K562 (cell line): ENCODE results near the gene ABCA13. TPM values are rescaled to one million over a fixed set of nuclear protein-coding genes. Genes with fewer than 3 reads are reported as not detected.

Source experiments
- ATAC-seq: fragments of 200-7000 bp; cut with Tn5 transposase; 3 replicates; pipeline ENCODE4 v1.9.1; 2020; ENCODE audit warnings: moderate library complexity
- BruUV-seq: library from RNA; stranded (reverse); fragments of 400-500 nt; replicated peaks from 2 replicates; lab custom pipeline; 2021; lab: Mats Ljungman, UMichigan
- CTCF ChIA-PET: fragments of 300-600 bp; formaldehyde crosslinking; extraction: SDS; loops from one replicate; lab custom pipeline; 2021; ENCODE audit warnings: low intra/inter-chr PET ratio; lab: Yijun Ruan, JAX
- POLR2A ChIA-PET: fragments of 300-600, 350-650 bp; sonication (Branson Sonifier 250); formaldehyde crosslinking; extraction: SDS; loops from one replicate; lab custom pipeline; 2021; ENCODE audit warnings: antibody characterized with exemption, inconsistent platforms; lab: Yijun Ruan, JAX
- DNase-seq, 4 experiments: peaks; one replicate each; pipeline versions ENCODE4 v3.0.0 to v3.0.0-alpha.2; 2011 to 2018; ENCODE audit warnings: low spot score in 3 of 4, mixed read lengths in 3 of 4; ENCODE audit errors: extremely low read depth in 1 of 4
- FAIRE-seq: peaks from 2 replicates; lab custom pipeline; 2011; peaks lifted over from hg19 to GRCh38; lab: Jason Lieb, UNC
- H2AFZ ChIP-seq: 2 replicates; pipeline ENCODE4 v1.6.0; 2011; ENCODE audit warnings: low read depth, low read length, control low read depth, inconsistent platforms
- H3K27ac ChIP-seq: fragments of 200-600 bp; 3 replicates; pipeline ENCODE4 v1.8.0; 2011; ENCODE audit warnings: low read depth, mild to moderate bottlenecking, control low read depth, inconsistent platforms, low read length, moderate library complexity, mixed read lengths; ENCODE audit errors: extremely low read depth
- H3K27me3 ChIP-seq, 2 experiments: fragments of 300-600 bp in 1 of 2; 2 replicates in 1 of 2; 3 replicates in 1 of 2; pipeline versions ENCODE4 v1.6.0 to v1.8.0; 2011; ENCODE audit warnings: inconsistent platforms in 2 of 2, low read length in 2 of 2, mild to moderate bottlenecking in 1 of 2, mixed read lengths in 1 of 2, moderate library complexity in 1 of 2; ENCODE audit not compliant: control insufficient read depth in 2 of 2, insufficient read depth in 2 of 2
- H3K36me3 ChIP-seq: fragments of 300-600 bp; 3 replicates; pipeline ENCODE4 v1.8.0; 2011; ENCODE audit warnings: mild to moderate bottlenecking, low read length, inconsistent platforms; ENCODE audit not compliant: control insufficient read depth, insufficient read depth
- H3K4me1 ChIP-seq, 2 experiments: fragments of 200-600 bp in 1 of 2; replicated peaks in 1 of 2; 2 replicates in 1 of 2; 3 replicates in 1 of 2; pipeline versions ENCODE4 v1.5.1 to v1.8.0; 2011; ENCODE audit warnings: inconsistent platforms in 2 of 2, low read length in 2 of 2, mild to moderate bottlenecking in 1 of 2, mixed read lengths in 1 of 2, moderate library complexity in 1 of 2; ENCODE audit not compliant: control insufficient read depth in 2 of 2, insufficient read depth in 2 of 2
- H3K4me2 ChIP-seq: 2 replicates; pipeline ENCODE4 v1.6.1; 2011; ENCODE audit warnings: low read length, control low read depth, inconsistent platforms, mixed read lengths; ENCODE audit not compliant: insufficient read depth
- H3K4me3 ChIP-seq: fragments of 200-600 bp; sonication (generic), shearing (Covaris generic); 2 replicates; pipeline ENCODE4 v1.5.1; 2016; ENCODE audit warnings: control low read depth, inconsistent platforms
- H3K79me2 ChIP-seq: fragments of 200-600 bp; 3 replicates; pipeline ENCODE4 v1.8.0; 2011; ENCODE audit warnings: low read length, inconsistent platforms; ENCODE audit not compliant: control insufficient read depth, insufficient read depth
- H3K9ac ChIP-seq, 2 experiments: 2 replicates each; pipeline versions ENCODE4 v1.6.0 to v1.6.1; 2011; ENCODE audit warnings: low read depth in 2 of 2, low read length in 2 of 2, control low read depth in 1 of 2, inconsistent platforms in 1 of 2, mild to moderate bottlenecking in 1 of 2, mixed read lengths in 1 of 2; ENCODE audit not compliant: insufficient read depth in 1 of 2
- H3K9me1 ChIP-seq: one replicate; pipeline ENCODE4 v1.6.0; 2011; ENCODE audit warnings: inconsistent platforms, mild to moderate bottlenecking, low read length, moderate library complexity; ENCODE audit not compliant: control insufficient read depth, insufficient read depth
- H3K9me3 ChIP-seq: replicated peaks from 2 replicates; pipeline ENCODE4 v1.5.1; 2011; ENCODE audit warnings: low read depth, low read length, inconsistent platforms; ENCODE audit not compliant: control insufficient read depth, insufficient read depth
- H4K20me1 ChIP-seq: replicated peaks from 2 replicates; pipeline ENCODE4 v1.6.1; 2011; ENCODE audit warnings: low read length, inconsistent platforms, mixed read lengths; ENCODE audit not compliant: control insufficient read depth, insufficient read depth
- ATF1 ChIP-seq, 2 experiments: fragments of 450-650 bp in 1 of 2; IDR thresholded peaks; 2 replicates each; pipeline ENCODE4 v1.6.1; 2016; ENCODE audit warnings: missing compliant biosample characterization in 1 of 2, missing genetic modification characterization in 1 of 2
- EHMT2 ChIP-seq: fragments of 450-650 bp; IDR thresholded peaks from 2 replicates; pipeline ENCODE4 v1.6.1; 2018; ENCODE audit warnings: antibody characterized with exemption
- EP400 ChIP-seq: fragments of 450-650 bp; IDR thresholded peaks from 2 replicates; pipeline ENCODE4 v1.6.1; 2017; ENCODE audit warnings: antibody characterized with exemption, mild to moderate bottlenecking, moderate library complexity
- HNRNPL ChIP-seq: fragments of 200-400 bp; formaldehyde crosslinking; IDR thresholded peaks from 2 replicates; pipeline ENCODE4 v1.6.1; 2017; ENCODE audit warnings: low read depth, mild to moderate bottlenecking, low read length
- HOXB6 ChIP-seq: fragments of 250-450 bp; sonication (Bioruptor Pico); IDR thresholded peaks from 2 replicates; pipeline ENCODE4 v1.5.1; 2022; ENCODE audit warnings: mild to moderate bottlenecking, borderline replicate concordance
- PTBP1 ChIP-seq: fragments of 200-400 bp; formaldehyde crosslinking; IDR thresholded peaks from 2 replicates; pipeline ENCODE4 v1.6.1; 2017; ENCODE audit warnings: low read depth, low read length
- PYGO2 ChIP-seq: fragments of 450-650 bp; IDR thresholded peaks from 2 replicates; pipeline ENCODE4 v1.6.1; 2016; ENCODE audit warnings: mild to moderate bottlenecking, missing genetic modification characterization, moderate library complexity, missing compliant biosample characterization
- SNIP1 ChIP-seq: fragments of 450-650 bp; IDR thresholded peaks from 2 replicates; pipeline ENCODE4 v1.7.1; 2017; ENCODE audit warnings: low read depth, mild to moderate bottlenecking
- ZFPM2 ChIP-seq: fragments of 250-450 bp; sonication (Bioruptor Pico); IDR thresholded peaks from 2 replicates; pipeline ENCODE4 v1.5.1; 2022; ENCODE audit warnings: mild to moderate bottlenecking
- ZNF561 ChIP-seq: fragments of 450-650 bp; formaldehyde crosslinking; conservative IDR thresholded peaks from 2 replicates; pipeline ENCODE4 v1.4.0; 2020; ENCODE audit warnings: mild to moderate bottlenecking, moderate library complexity
- WGBS: fragments of 100-300 bp; shearing (Covaris generic); methylation state at CpG from one replicate; pipeline ENCODE4 v1.1.6; 2016; ENCODE audit warnings: low coverage, mixed read lengths; ENCODE audit not compliant: insufficient coverage; ENCODE audit errors: missing lambda C conversion rate; 5-methylcytosine and 5-hydroxymethylcytosine counted together
- in situ Hi-C: fragments of 300-500 bp; cut with MboI; formaldehyde crosslinking; loops from 4 replicates; pipeline ENCODE4 v1.15.0; 2018; ENCODE audit warnings: inconsistent platforms, mixed read lengths
- intact Hi-C: fragments of 100-400 bp; cut with micrococcal nuclease; formaldehyde crosslinking; loops from 2 replicates; pipeline ENCODE4 v1.14.2; 2022
- polyA plus RNA-seq, 8 experiments: library from polyadenylated mRNA; depleted of rRNA in 4 of 8; stranded (reverse) in 5 of 8; unstranded in 3 of 8; fragments of >200 nt; fragmentation: Nextera tagmentation in 2 of 8; fragmentation: Illumina TruSeq in 1 of 8; extraction: Ambion mirVana in 2 of 8; extraction: Trizol in 1 of 8; gene quantifications; 2 replicates each; pipeline versions ENCODE4 v1.2.1 to v1.2.3, GENCODE V29; 2011 to 2014; ENCODE audit warnings: inconsistent platforms in 1 of 8, missing spikeins in 1 of 8
- total RNA-seq, 7 experiments: library from RNA; depleted of rRNA in 6 of 7; stranded (reverse); fragments of >200 nt in 6 of 7; fragmentation: Illumina TruSeq in 2 of 7; extraction: Trizol in 2 of 7; gene quantifications; 2 replicates each; pipeline versions ENCODE4 v1.2.1 to v1.2.3, GENCODE V29; 2011 to 2021; ENCODE audit warnings: low replicate concordance in 1 of 7
- TF ChIP-seq, protein P1 (sequence below): IDR thresholded peaks from 3 replicates; pipeline ENCODE4 v1.6.1; 2011; ENCODE audit warnings: borderline replicate concordance, mild to moderate bottlenecking, moderate library complexity; ENCODE audit not compliant: insufficient read length; ENCODE audit errors: extremely low read depth
- TF ChIP-seq, protein P2 (sequence below): sonication (generic); formaldehyde crosslinking; IDR thresholded peaks from 2 replicates; pipeline ENCODE4 v1.9.0; 2022; ENCODE audit warnings: mild to moderate bottlenecking, missing genetic modification reagents

ABCA13 gene
- total and polyA plus RNA-seq, 9 of the 15 experiments (the other 6 are each of a cell fraction or from before 2014, with no cell fraction given): 0.14 to 1.5 (median 0.38) TPM

DNA sequence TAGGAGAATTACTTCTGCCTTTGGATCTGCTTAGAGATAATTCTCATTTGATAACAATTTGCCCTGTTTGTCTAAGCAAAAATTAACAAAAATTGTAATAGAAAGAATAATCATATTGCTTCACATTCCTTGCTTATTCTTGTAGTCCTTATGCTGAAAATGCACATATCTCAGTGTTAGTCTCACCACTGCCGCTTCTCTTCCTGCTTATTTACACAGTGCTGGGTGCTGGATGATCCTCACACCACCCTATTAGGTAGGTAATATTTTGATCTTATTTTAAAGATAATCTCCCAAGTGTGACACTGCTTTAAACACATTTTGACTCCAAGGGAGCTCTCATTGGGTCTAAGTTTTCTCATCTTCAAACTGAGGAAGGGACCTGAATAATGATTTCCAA, 46.0 kb downstream of the ABCA13 start:
- Histone ChIP-seq H3K9me1 (no peaks in the 10 kb centered on the region), H3K4me2 (no peak overlapping the region), H3K27me3 (no peaks in the 10 kb centered on the region), H4K20me1 (no peaks in the 10 kb centered on the region), H3K36me3 (no peaks in the 10 kb centered on the region), H3K9ac (no peak overlapping the region), H3K79me2 (no peaks in the 10 kb centered on the region), H2AFZ (no peak overlapping the region), H3K27ac (no peak overlapping the region), H3K4me3 (no peak overlapping the region), H3K4me1 (no peaks in the 10 kb centered on the region), H3K9me3 (no peaks in the 10 kb centered on the region; the same call in 1 of the 2 replicates)
- no peak for TF ChIP-seq SNIP1
- TF ChIP-seq HOXB6 (CRISPR knock-in tag): no peak
- no peak for TF ChIP-seq ZFPM2 (CRISPR knock-in tag)
- TF ChIP-seq, protein P1, sequence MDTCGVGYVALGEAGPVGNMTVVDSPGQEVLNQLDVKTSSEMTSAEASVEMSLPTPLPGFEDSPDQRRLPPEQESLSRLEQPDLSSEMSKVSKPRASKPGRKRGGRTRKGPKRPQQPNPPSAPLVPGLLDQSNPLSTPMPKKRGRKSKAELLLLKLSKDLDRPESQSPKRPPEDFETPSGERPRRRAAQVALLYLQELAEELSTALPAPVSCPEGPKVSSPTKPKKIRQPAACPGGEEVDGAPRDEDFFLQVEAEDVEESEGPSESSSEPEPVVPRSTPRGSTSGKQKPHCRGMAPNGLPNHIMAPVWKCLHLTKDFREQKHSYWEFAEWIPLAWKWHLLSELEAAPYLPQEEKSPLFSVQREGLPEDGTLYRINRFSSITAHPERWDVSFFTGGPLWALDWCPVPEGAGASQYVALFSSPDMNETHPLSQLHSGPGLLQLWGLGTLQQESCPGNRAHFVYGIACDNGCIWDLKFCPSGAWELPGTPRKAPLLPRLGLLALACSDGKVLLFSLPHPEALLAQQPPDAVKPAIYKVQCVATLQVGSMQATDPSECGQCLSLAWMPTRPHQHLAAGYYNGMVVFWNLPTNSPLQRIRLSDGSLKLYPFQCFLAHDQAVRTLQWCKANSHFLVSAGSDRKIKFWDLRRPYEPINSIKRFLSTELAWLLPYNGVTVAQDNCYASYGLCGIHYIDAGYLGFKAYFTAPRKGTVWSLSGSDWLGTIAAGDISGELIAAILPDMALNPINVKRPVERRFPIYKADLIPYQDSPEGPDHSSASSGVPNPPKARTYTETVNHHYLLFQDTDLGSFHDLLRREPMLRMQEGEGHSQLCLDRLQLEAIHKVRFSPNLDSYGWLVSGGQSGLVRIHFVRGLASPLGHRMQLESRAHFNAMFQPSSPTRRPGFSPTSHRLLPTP: no peak
- TF ChIP-seq, protein P2, sequence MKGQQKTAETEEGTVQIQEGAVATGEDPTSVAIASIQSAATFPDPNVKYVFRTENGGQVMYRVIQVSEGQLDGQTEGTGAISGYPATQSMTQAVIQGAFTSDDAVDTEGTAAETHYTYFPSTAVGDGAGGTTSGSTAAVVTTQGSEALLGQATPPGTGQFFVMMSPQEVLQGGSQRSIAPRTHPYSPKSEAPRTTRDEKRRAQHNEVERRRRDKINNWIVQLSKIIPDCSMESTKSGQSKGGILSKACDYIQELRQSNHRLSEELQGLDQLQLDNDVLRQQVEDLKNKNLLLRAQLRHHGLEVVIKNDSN (CRISPR knock-in tag): no peak
- TF ChIP-seq EHMT2: no peak
- TF ChIP-seq PYGO2: no peak
- TF ChIP-seq PTBP1: no peak
- no peak for TF ChIP-seq HNRNPL
- TF ChIP-seq ATF1 (CRISPR knock-in tag; IDR thresholded peaks at IDR 0.05): no peak
- no peak for TF ChIP-seq ATF1 (tag; IDR thresholded peaks at IDR 0.05)
- no peak for TF ChIP-seq ZNF561 (CRISPR knock-in tag)
- no peak for TF ChIP-seq EP400
- intact Hi-C loops: no loop called here
- ATAC-seq (no peak), DNase-seq (no peak), FAIRE-seq (no peak)
- in situ Hi-C loops: no loop called here
- CTCF ChIA-PET: no interaction called here
- POLR2A ChIA-PET: interaction anchor here (0.6 kb wide), 1 partner anchor 714 kb away, joined by 3 read pairs; no protein-coding TSS in a partner anchor
- WGBS: 0% methylated on average over 1 of the region's 1 CpG
- BruUV-seq: no TSS peak
